ENCODE data around the gene RAD23B. TPM values are rescaled to one million over a fixed set of nuclear protein-coding genes. Genes with fewer than 3 reads are reported as not detected.

The RAD23B gene
- total and polyA plus RNA-seq, 2 of the 13 experiments (the other 11 are each of a cell fraction or from before 2014, with no cell fraction given): 133 to 156 TPM

DNA sequence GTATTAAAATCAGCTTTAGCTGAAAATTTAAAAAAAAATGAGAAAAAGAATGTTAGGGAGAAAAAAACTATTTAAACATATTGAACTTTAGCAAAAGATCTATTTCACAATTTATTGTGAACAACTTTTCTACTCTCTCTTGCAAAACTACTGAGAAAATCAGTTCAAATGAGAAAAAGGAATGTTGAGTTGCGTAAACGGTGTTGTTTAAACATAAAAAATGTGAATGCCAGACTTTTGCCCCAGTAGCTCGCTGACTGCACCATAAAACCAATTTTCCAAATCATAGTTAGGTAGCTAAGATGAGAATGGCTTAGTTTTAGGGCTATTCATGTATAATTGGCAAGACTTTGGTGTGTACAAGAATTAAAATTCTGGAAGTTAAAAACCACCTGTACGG lies 13.4 kb upstream of the RAD23B start (continued):
- TF ChIP-seq, protein P1, sequence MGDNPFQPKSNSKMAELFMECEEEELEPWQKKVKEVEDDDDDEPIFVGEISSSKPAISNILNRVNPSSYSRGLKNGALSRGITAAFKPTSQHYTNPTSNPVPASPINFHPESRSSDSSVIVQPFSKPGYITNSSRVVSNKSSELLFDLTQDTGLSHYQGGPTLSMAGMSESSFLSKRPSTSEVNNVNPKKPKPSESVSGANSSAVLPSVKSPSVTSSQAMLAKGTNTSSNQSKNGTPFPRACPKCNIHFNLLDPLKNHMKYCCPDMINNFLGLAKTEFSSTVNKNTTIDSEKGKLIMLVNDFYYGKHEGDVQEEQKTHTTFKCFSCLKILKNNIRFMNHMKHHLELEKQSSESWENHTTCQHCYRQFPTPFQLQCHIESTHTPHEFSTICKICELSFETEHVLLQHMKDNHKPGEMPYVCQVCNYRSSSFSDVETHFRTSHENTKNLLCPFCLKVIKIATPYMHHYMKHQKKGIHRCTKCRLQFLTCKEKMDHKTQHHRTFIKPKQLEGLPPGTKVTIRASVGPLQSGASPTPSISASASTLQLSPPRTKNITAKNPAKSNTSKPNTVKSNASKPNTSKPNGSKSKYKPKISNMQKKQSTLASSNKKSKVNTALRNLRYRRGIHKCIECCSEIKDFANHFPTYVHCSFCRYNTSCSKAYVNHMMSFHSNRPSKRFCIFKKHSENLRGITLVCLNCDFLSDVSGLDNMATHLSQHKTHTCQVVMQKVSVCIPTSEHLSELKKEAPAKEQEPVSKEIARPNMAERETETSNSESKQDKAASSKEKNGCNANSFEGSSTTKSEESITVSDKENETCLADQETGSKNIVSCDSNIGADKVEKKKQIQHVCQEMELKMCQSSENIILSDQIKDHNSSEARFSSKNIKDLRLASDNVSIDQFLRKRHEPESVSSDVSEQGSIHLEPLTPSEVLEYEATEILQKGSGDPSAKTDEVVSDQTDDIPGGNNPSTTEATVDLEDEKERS (CRISPR knock-in tag; IDR thresholded peaks at IDR 0.05): no peak
- TF ChIP-seq ZNF562 (CRISPR knock-in tag; IDR thresholded peaks at IDR 0.05; ENCODE audit: borderline replicate concordance) (no peak), ZNF253 (CRISPR knock-in tag; IDR thresholded peaks at IDR 0.05; ENCODE audit: borderline replicate concordance) (no peak), ZNF350 (CRISPR knock-in tag; IDR thresholded peaks at IDR 0.05; ENCODE audit: borderline replicate concordance, low read depth) (no peak), ADNP (CRISPR knock-in tag; IDR thresholded peaks at IDR 0.05) (no peak), TBX2 (CRISPR knock-in tag; IDR thresholded peaks at IDR 0.05; ENCODE audit: borderline replicate concordance) (no peak), RBFOX2 (IDR thresholded peaks at IDR 0.05; ENCODE audit: low read depth, low read length) (no peak), CHD4 (IDR thresholded peaks at IDR 0.05; ENCODE audit: borderline replicate concordance, low read length) (no peak), MED1 (CRISPR knock-in tag; IDR thresholded peaks at IDR 0.05) (peak; percentile 61), EP300 (IDR thresholded peaks at IDR 0.05; ENCODE audit: low read depth in 2 of 2, low read length in 2 of 2) (peak; percentile 36 to 83; a peak in 2 of 4 replicates), EP300 (CRISPR knock-in tag; IDR thresholded peaks at IDR 0.05; ENCODE audit: borderline replicate concordance) (no peak; the same call in 1 of the 2 replicates), RARA (CRISPR knock-in tag; IDR thresholded peaks at IDR 0.05) (peak; percentile 51), RFXANK (CRISPR knock-in tag; IDR thresholded peaks at IDR 0.05) (no peak), AGO2 (optimal IDR thresholded peaks at IDR 0.05; ENCODE audit: low read depth, low read length) (no peak), ZNF776 (CRISPR knock-in tag; IDR thresholded peaks at IDR 0.05) (no peak), ZNF264 (CRISPR knock-in tag; IDR thresholded peaks at IDR 0.05) (peak; percentile 57; the same call in 1 of the 2 replicates), ZNF550 (CRISPR knock-in tag; IDR thresholded peaks at IDR 0.05; ENCODE audit: borderline replicate concordance) (no peak)
- TF ChIP-seq, protein P2, sequence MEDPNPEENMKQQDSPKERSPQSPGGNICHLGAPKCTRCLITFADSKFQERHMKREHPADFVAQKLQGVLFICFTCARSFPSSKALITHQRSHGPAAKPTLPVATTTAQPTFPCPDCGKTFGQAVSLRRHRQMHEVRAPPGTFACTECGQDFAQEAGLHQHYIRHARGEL (CRISPR knock-in tag; IDR thresholded peaks at IDR 0.05): no peak
- TF ChIP-seq, protein P3, sequence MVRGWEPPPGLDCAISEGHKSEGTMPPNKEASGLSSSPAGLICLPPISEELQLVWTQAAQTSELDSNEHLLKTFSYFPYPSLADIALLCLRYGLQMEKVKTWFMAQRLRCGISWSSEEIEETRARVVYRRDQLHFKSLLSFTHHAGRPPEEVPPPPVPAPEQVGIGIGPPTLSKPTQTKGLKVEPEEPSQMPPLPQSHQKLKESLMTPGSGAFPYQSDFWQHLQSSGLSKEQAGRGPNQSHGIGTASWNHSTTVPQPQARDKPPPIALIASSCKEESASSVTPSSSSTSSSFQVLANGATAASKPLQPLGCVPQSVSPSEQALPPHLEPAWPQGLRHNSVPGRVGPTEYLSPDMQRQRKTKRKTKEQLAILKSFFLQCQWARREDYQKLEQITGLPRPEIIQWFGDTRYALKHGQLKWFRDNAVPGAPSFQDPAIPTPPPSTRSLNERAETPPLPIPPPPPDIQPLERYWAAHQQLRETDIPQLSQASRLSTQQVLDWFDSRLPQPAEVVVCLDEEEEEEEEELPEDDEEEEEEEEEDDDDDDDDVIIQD (CRISPR knock-in tag; IDR thresholded peaks at IDR 0.05; ENCODE audit: low read depth): peak; percentile 33; the same call in 1 of the 2 replicates
- TF ChIP-seq, protein P4, sequence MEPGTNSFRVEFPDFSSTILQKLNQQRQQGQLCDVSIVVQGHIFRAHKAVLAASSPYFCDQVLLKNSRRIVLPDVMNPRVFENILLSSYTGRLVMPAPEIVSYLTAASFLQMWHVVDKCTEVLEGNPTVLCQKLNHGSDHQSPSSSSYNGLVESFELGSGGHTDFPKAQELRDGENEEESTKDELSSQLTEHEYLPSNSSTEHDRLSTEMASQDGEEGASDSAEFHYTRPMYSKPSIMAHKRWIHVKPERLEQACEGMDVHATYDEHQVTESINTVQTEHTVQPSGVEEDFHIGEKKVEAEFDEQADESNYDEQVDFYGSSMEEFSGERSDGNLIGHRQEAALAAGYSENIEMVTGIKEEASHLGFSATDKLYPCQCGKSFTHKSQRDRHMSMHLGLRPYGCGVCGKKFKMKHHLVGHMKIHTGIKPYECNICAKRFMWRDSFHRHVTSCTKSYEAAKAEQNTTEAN (CRISPR knock-in tag; conservative IDR thresholded peaks at IDR 0.05): peak; percentile 56; the same call in 1 of the 2 replicates
- TF ChIP-seq, protein P5, sequence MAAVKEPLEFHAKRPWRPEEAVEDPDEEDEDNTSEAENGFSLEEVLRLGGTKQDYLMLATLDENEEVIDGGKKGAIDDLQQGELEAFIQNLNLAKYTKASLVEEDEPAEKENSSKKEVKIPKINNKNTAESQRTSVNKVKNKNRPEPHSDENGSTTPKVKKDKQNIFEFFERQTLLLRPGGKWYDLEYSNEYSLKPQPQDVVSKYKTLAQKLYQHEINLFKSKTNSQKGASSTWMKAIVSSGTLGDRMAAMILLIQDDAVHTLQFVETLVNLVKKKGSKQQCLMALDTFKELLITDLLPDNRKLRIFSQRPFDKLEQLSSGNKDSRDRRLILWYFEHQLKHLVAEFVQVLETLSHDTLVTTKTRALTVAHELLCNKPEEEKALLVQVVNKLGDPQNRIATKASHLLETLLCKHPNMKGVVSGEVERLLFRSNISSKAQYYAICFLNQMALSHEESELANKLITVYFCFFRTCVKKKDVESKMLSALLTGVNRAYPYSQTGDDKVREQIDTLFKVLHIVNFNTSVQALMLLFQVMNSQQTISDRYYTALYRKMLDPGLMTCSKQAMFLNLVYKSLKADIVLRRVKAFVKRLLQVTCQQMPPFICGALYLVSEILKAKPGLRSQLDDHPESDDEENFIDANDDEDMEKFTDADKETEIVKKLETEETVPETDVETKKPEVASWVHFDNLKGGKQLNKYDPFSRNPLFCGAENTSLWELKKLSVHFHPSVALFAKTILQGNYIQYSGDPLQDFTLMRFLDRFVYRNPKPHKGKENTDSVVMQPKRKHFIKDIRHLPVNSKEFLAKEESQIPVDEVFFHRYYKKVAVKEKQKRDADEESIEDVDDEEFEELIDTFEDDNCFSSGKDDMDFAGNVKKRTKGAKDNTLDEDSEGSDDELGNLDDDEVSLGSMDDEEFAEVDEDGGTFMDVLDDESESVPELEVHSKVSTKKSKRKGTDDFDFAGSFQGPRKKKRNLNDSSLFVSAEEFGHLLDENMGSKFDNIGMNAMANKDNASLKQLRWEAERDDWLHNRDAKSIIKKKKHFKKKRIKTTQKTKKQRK (IDR thresholded peaks at IDR 0.05; ENCODE audit: low read length): no peak

Data from HepG2 (cell line).